Thoracic aorta (tissue), 2 donors: ENCODE data around the gene PRKN. TPM values are rescaled to one million over a fixed set of nuclear protein-coding genes. Genes with fewer than 3 reads are reported as not detected.

Source experiments
- ATAC-seq: fragments of 150-250 bp; one replicate; pipeline ENCODE4 v1.8.0; 2017; ENCODE audit warnings: low read depth; ENCODE audit not compliant: insufficient number of reproducible peaks, low FRiP score
- DNase-seq: peaks from one replicate; pipeline ENCODE4 v3.0.0-alpha.2; 2020; ENCODE audit warnings: low spot score
- H3K27ac ChIP-seq, 2 donors: fragments of 200-600 bp; sonication (generic); 1 replicate in 1 of 2; 2 replicates in 1 of 2; pipeline ENCODE4 v1.5.1; 2016; ENCODE audit warnings: mild to moderate bottlenecking in 2 of 2, moderate library complexity in 2 of 2
- H3K27me3 ChIP-seq: fragments of 200-600 bp; sonication (generic); replicated peaks from 2 replicates; pipeline ENCODE4 v1.6.0; 2016; ENCODE audit warnings: mild to moderate bottlenecking; ENCODE audit not compliant: insufficient read depth
- H3K36me3 ChIP-seq: fragments of 200-600 bp; sonication (generic); one replicate; pipeline ENCODE4 v1.5.1; 2016
- H3K4me1 ChIP-seq, 2 donors: fragments of 200-600 bp; sonication (generic); 1 replicate in 1 of 2; 2 replicates in 1 of 2; pipeline versions ENCODE4 v1.5.1 to v1.6.0; 2016; ENCODE audit warnings: low read depth in 2 of 2, mild to moderate bottlenecking in 1 of 2; ENCODE audit not compliant: control insufficient read depth in 1 of 2
- H3K4me3 ChIP-seq: fragments of 200-600 bp; sonication (generic); 2 replicates; pipeline ENCODE4 v1.5.1; 2016; ENCODE audit warnings: mild to moderate bottlenecking
- H3K9me3 ChIP-seq: fragments of 200-600 bp; sonication (generic); 2 replicates; pipeline ENCODE4 v1.5.1; 2016
- CTCF ChIP-seq: fragments of 200-600 bp; sonication (generic); IDR thresholded peaks from one replicate; pipeline ENCODE4 v1.5.1; 2019; ENCODE audit warnings: antibody characterized with exemption
- total RNA-seq, 2 donors: library from RNA; depleted of rRNA; stranded (reverse); fragments of >200 nt; gene quantifications; one replicate each; pipeline versions ENCODE4 v1.1.0 to v1.2.3, GENCODE V29; 2016

Gene PRKN
- total RNA-seq, 2 donors from 2014 or later, result 10.4 to 23.8 TPM

- Histone ChIP-seq H3K27ac (no peak overlapping the region), H3K27me3 (no peaks in the 10 kb centered on the region), H3K9me3 (no peaks in the 10 kb centered on the region), H3K36me3 (no peaks in the 10 kb centered on the region), H3K4me3 (peak overlapping the region; percentile 49), H3K4me1 (peaks cover 0 to 14% of the 10 kb centered on the region in 2 donors)
- DNase-seq (no peak), ATAC-seq (no peak)
- no peak for TF ChIP-seq CTCF
These were observed 1282.4 kb downstream of the PRKN start for GRCh38 chr6:161445021-161445799.

DNA sequence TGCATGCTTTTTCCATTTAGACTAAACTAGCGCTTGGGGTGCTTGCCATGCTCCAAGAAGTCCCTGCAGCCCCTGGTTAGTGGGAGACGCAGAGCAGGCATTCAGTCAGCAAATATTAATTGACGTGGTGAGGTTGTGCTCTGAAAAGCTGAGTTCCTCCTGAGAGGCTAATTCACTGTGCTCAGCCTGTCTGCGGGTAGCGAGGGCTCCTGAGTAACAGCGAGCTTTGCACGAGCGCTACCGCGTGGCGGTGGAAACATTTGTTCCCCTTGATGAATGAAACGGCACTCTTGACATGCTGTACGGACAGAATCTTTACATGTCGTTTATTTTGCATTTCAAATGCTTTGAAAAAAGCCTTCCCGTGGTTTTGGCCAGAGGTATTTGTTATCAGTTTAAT is 1283.1 kb downstream of the PRKN start:
- Histone ChIP-seq H3K4me1 (peaks cover 0 to 17% of the 10 kb centered on the region in 2 donors), H3K4me3 (peak overlapping the region; percentile 49), H3K36me3 (no peaks in the 10 kb centered on the region), H3K9me3 (no peaks in the 10 kb centered on the region), H3K27ac (no peak overlapping the region), H3K27me3 (no peaks in the 10 kb centered on the region)
- ATAC-seq, result no peak
- no peak for DNase-seq
- peak; percentile 38 for TF ChIP-seq CTCF

DNA sequence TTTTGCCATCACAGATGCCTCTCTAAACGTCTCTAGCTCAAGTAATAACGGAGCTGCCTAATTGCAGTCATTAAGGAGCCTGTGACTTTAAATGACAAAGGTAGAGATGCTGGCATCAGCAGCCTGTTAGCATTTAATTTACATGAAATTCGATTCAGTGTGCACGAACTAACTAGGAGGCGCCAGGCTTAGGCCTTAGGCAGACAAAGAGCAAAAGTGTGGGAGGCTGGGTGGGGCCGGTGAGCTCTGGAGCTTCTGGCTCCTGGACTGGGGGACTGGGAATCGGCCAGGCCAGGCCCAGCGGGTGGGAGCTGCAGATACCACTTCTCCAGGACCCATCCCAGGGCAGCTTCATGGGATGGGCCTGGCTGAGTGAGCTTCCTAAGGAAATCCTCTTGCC is 1283.7 kb downstream of the PRKN start:
- DNase-seq, result no peak
- TF ChIP-seq CTCF, result no peak
- ATAC-seq, result no peak
- H3K27me3 ChIP-seq, result no peaks in the 10 kb centered on the region
- no peaks in the 10 kb centered on the region for H3K36me3 ChIP-seq
- no peaks in the 10 kb centered on the region for H3K9me3 ChIP-seq
- H3K4me1 ChIP-seq, result peaks cover 0 to 21% of the 10 kb centered on the region in 2 donors
- no peak overlapping the region for H3K27ac ChIP-seq
- H3K4me3 ChIP-seq, result no peak overlapping the region

- Histone ChIP-seq H3K36me3 (no peaks in the 10 kb centered on the region), H3K27ac (no peak overlapping the region), H3K4me3 (no peak overlapping the region), H3K4me1 (peaks cover 0 to 21% of the 10 kb centered on the region in 2 donors), H3K27me3 (no peaks in the 10 kb centered on the region), H3K9me3 (no peaks in the 10 kb centered on the region)
- TF ChIP-seq CTCF, result no peak
- no peak for DNase-seq
- no peak for ATAC-seq
These were observed 1285.1 kb downstream of the PRKN start for GRCh38 chr6:161442420-161442819.

DNA sequence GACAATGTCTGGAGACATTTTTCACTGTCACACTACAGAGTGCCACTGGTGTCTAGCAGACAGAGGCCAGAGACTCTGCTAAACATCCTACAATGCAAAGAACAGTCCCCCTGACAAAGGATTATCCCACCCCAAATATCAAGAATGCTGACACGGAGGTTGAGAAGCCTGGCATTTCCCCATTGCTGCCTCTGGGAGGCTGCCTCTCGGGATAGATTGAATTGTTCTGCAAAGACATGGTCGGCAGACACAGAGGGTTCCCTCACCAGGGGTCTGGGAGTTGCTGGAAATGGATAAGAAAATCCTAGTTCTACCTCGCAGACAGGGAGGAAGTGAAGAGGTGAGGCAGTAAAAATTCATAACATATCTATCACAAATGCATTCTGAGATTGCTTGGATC is 1287.3 kb downstream of the PRKN start:
- ATAC-seq, result no peak
- Histone ChIP-seq H3K9me3 (no peaks in the 10 kb centered on the region), H3K4me3 (no peak overlapping the region), H3K36me3 (no peaks in the 10 kb centered on the region), H3K27ac (no peak overlapping the region), H3K4me1 (peaks cover 2 to 19% of the 10 kb centered on the region in 2 donors), H3K27me3 (no peaks in the 10 kb centered on the region)
- no peak for DNase-seq
- no peak for TF ChIP-seq CTCF
